H9 (cell line): ENCODE results near the gene TRERF1. TPM values are rescaled to one million over a fixed set of nuclear protein-coding genes. Genes with fewer than 3 reads are reported as not detected.
A peak's percentile ranks its signal among the peaks of the same experiment; 100 is the strongest.

Source experiments
- DNase-seq: peaks from one replicate; pipeline ENCODE4 v3.0.0-alpha.2; 2017
- H2AFZ ChIP-seq: one replicate; pipeline ENCODE4 v1.6.1; 2013; ENCODE audit warnings: mild to moderate bottlenecking, low read length, control low read depth, moderate library complexity
- H2AK5ac ChIP-seq: 2 replicates; pipeline ENCODE4 v1.6.1; 2013; ENCODE audit warnings: low read length, control low read depth, mixed read lengths; ENCODE audit not compliant: insufficient read length
- H2BK120ac ChIP-seq: one replicate; pipeline ENCODE4 v1.6.1; 2013; ENCODE audit warnings: low read depth, mild to moderate bottlenecking, low read length, control low read depth, inconsistent platforms; ENCODE audit not compliant: poor library complexity, severe bottlenecking
- H2BK12ac ChIP-seq: 2 replicates; pipeline ENCODE4 v1.6.1; 2013; ENCODE audit warnings: low read length, control low read depth, mixed read lengths, low read depth; ENCODE audit not compliant: insufficient read length
- H2BK15ac ChIP-seq: 2 replicates; pipeline ENCODE4 v1.6.1; 2013; ENCODE audit warnings: low read depth, low read length, control low read depth
- H2BK20ac ChIP-seq: one replicate; pipeline ENCODE4 v1.6.1; 2013; ENCODE audit warnings: low read depth, mild to moderate bottlenecking, low read length, control low read depth, inconsistent platforms; ENCODE audit not compliant: poor library complexity, severe bottlenecking
- H2BK5ac ChIP-seq: 2 replicates; pipeline ENCODE4 v1.6.1; 2013; ENCODE audit warnings: low read length, control low read depth, mixed read lengths; ENCODE audit not compliant: insufficient read length
- H3K14ac ChIP-seq: 2 replicates; pipeline ENCODE4 v1.6.1; 2013; ENCODE audit warnings: low read length, control low read depth; ENCODE audit not compliant: insufficient read depth
- H3K18ac ChIP-seq: 2 replicates; pipeline ENCODE4 v1.6.1; 2013; ENCODE audit warnings: low read depth, mild to moderate bottlenecking, mixed read lengths, low read length, control low read depth; ENCODE audit not compliant: insufficient read length
- H3K23ac ChIP-seq: 2 replicates; pipeline ENCODE4 v1.6.1; 2013; ENCODE audit warnings: low read length, control low read depth, mixed read lengths, low read depth; ENCODE audit not compliant: insufficient read length
- H3K23me2 ChIP-seq: 2 replicates; pipeline ENCODE4 v1.6.1; 2013; ENCODE audit warnings: low read depth, mild to moderate bottlenecking, mixed read lengths, low read length, control low read depth; ENCODE audit not compliant: insufficient read length, poor library complexity, severe bottlenecking
- H3K27ac ChIP-seq: 2 replicates; pipeline ENCODE4 v1.5.1; 2013; ENCODE audit warnings: low read length, control low read depth, mixed read lengths, low read depth; ENCODE audit not compliant: insufficient read length
- H3K27me3 ChIP-seq: 2 replicates; pipeline ENCODE4 v1.6.1; 2013; ENCODE audit warnings: low read length, control low read depth, inconsistent platforms; ENCODE audit not compliant: insufficient read depth
- H3K4ac ChIP-seq: 2 replicates; pipeline ENCODE4 v1.6.1; 2013; ENCODE audit warnings: low read depth, mild to moderate bottlenecking, control low read depth, inconsistent platforms, low read length, moderate library complexity
- H3K4me1 ChIP-seq: 2 replicates; pipeline ENCODE4 v1.6.1; 2013; ENCODE audit warnings: low read length, control low read depth, inconsistent platforms; ENCODE audit not compliant: insufficient read depth
- H3K4me2 ChIP-seq: 2 replicates; pipeline ENCODE4 v1.6.1; 2013; ENCODE audit warnings: low read length, control low read depth, mixed read lengths; ENCODE audit not compliant: insufficient read length, insufficient read depth
- H3K56ac ChIP-seq: 2 replicates; pipeline ENCODE4 v1.6.1; 2013; ENCODE audit warnings: low read depth, mild to moderate bottlenecking, mixed read lengths, low read length, control low read depth; ENCODE audit not compliant: insufficient read length
- H3K79me1 ChIP-seq: 2 replicates; pipeline ENCODE4 v1.6.1; 2013; ENCODE audit warnings: low read depth, mild to moderate bottlenecking, moderate library complexity, low read length, control low read depth, inconsistent platforms; ENCODE audit not compliant: insufficient read depth, poor library complexity, severe bottlenecking
- H3K79me2 ChIP-seq: 2 replicates; pipeline ENCODE4 v1.6.1; 2013; ENCODE audit warnings: low read length, control low read depth, inconsistent platforms; ENCODE audit not compliant: insufficient read depth
- H3K9ac ChIP-seq: 2 replicates; pipeline ENCODE4 v1.6.1; 2013; ENCODE audit warnings: low read length, control low read depth, mixed read lengths; ENCODE audit not compliant: insufficient read length; ENCODE audit errors: extremely low read depth
- H3K9me3 ChIP-seq: one replicate; pipeline ENCODE4 v1.6.1; 2013; ENCODE audit warnings: low read depth, low read length, inconsistent platforms; ENCODE audit not compliant: control insufficient read depth
- H3T11ph ChIP-seq: one replicate; pipeline ENCODE4 v1.6.1; 2013; ENCODE audit warnings: mild to moderate bottlenecking, low read length, control low read depth, inconsistent platforms
- H4K20me1 ChIP-seq: one replicate; pipeline ENCODE4 v1.6.1; 2013; ENCODE audit not compliant: control insufficient read depth, insufficient read length, insufficient read depth
- H4K5ac ChIP-seq: 2 replicates; pipeline ENCODE4 v1.6.1; 2013; ENCODE audit warnings: low read depth, mild to moderate bottlenecking, mixed read lengths, low read length, control low read depth; ENCODE audit not compliant: insufficient read length
- H4K8ac ChIP-seq: replicated peaks from 2 replicates; pipeline ENCODE4 v1.6.1; 2013; ENCODE audit warnings: low read length, control low read depth, mixed read lengths, low read depth; ENCODE audit not compliant: insufficient read length
- H4K91ac ChIP-seq: 2 replicates; pipeline ENCODE4 v1.6.1; 2013; ENCODE audit warnings: low read depth, mild to moderate bottlenecking, moderate library complexity, mixed read lengths, low read length, control low read depth; ENCODE audit not compliant: insufficient read length
- H3K27ac Mint-ChIP-seq, 3 experiments: 2 replicates in 2 of 3; 3 replicates in 1 of 3; pipeline ENCODE4 v1.8.0; 2020 to 2021; ENCODE audit warnings: mixed read lengths in 3 of 3, mild to moderate bottlenecking in 1 of 3, moderate library complexity in 1 of 3
- H3K27me3 Mint-ChIP-seq: 2 replicates; pipeline ENCODE4 v1.8.0; 2021; ENCODE audit warnings: low read depth, mild to moderate bottlenecking, moderate library complexity, mixed read lengths
- H3K36me3 Mint-ChIP-seq, 3 experiments: 2 replicates in 2 of 3; 3 replicates in 1 of 3; pipeline ENCODE4 v1.8.0; 2020 to 2021; ENCODE audit warnings: low read depth in 3 of 3, mixed read lengths in 3 of 3; ENCODE audit not compliant: insufficient read depth in 1 of 3
- H3K4me1 Mint-ChIP-seq, 2 experiments: 2 replicates each; pipeline ENCODE4 v1.8.0; 2020; ENCODE audit warnings: mixed read lengths in 2 of 2
- H3K4me3 Mint-ChIP-seq, 2 experiments: 2 replicates in 1 of 2; 3 replicates in 1 of 2; pipeline ENCODE4 v1.8.0; 2020 to 2021; ENCODE audit warnings: mild to moderate bottlenecking in 2 of 2, mixed read lengths in 2 of 2, moderate library complexity in 1 of 2
- H3K9me3 Mint-ChIP-seq, 2 experiments: 2 replicates in 1 of 2; 3 replicates in 1 of 2; pipeline ENCODE4 v1.8.0; 2020; ENCODE audit warnings: mild to moderate bottlenecking in 2 of 2, mixed read lengths in 2 of 2, moderate library complexity in 1 of 2
- WGBS: extraction: QIAGEN DNeasy Blood & Tissue Kit; methylation state at CpG from one replicate; pipeline ENCODE4 v1.1.7; 2013; ENCODE audit warnings: missing lambda C conversion rate, low lambda C conversion rate, mixed read lengths; ENCODE audit not compliant: insufficient read length; ENCODE audit errors: extremely low coverage; 5-methylcytosine and 5-hydroxymethylcytosine counted together
- total RNA-seq: library from RNA; stranded (reverse); gene quantifications from 2 replicates; pipeline ENCODE4 v1.2.1, GENCODE V29; 2021
- TF ChIP-seq, protein P1 (sequence below): fragments of 200-600 bp; sonication (generic); conservative IDR thresholded peaks from 3 replicates; pipeline ENCODE4 v1.8.0; 2021; ENCODE audit warnings: antibody characterized with exemption, mild to moderate bottlenecking

TRERF1 gene
- total RNA-seq, 1 experiment from 2014 or later = 19.7 TPM

DNA sequence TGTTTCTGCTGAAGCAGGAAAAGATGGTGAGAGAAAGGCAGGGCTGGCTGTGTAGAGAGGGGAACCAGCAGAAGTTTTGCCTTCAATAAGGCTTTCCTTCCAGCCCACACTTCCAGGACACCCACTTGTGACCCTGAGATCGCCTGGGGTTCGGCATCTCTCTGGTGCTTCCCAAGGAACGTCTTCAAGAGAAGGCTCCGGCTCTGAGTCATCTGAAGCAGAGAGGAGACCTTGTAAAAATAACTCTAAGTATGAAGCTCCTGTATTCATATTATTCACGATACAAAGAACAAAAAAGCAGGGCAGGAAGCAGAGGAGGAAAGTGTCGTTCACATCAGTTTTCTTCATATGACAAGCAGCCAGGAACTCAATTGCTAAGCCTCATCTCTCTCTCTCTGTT is 138.7 kb downstream of the TRERF1 start:
- Mint-ChIP-seq H3K27me3 (no peaks in the 10 kb centered on the region), H3K4me1 (peaks cover 38 to 39% of the 10 kb centered on the region in 2 experiments), H3K4me3 (no peak overlapping the region), H3K9me3 (no peaks in the 10 kb centered on the region), H3K27ac (peak overlapping the region in 2 of 3 experiments; percentile 3 to 41; a peak in 2 of 7 replicates), H3K36me3 (peaks cover 2 to 4% (median 3%) of the 10 kb centered on the region in 3 experiments; a peak in 5 of 7 replicates)
- no peaks in the 10 kb centered on the region for H3K9me3 ChIP-seq
- H3K4me2 ChIP-seq = no peak overlapping the region
- no peak overlapping the region for H2BK120ac ChIP-seq
- H3K4me1 ChIP-seq = peaks cover 8% of the 10 kb centered on the region
- H3K27me3 ChIP-seq = no peaks in the 10 kb centered on the region
- no peaks in the 10 kb centered on the region for H3K23me2 ChIP-seq
- H3K79me2 ChIP-seq = no peaks in the 10 kb centered on the region; the same call in 1 of the 2 replicates
- no peak overlapping the region for H3K18ac ChIP-seq
- no peak overlapping the region for H2BK15ac ChIP-seq
- H4K8ac ChIP-seq = no peak overlapping the region
- no peak overlapping the region for H2BK20ac ChIP-seq
- no peak overlapping the region for H3K14ac ChIP-seq
- no peak overlapping the region for H3T11ph ChIP-seq
- no peak overlapping the region for H4K5ac ChIP-seq
- H3K4ac ChIP-seq = no peak overlapping the region
- no peak overlapping the region for H3K9ac ChIP-seq
- no peak overlapping the region for H3K27ac ChIP-seq
- H3K23ac ChIP-seq = no peak overlapping the region
- no peak overlapping the region for H2AK5ac ChIP-seq
- no peak overlapping the region for H3K56ac ChIP-seq
- no peak overlapping the region for H4K91ac ChIP-seq
- no CpG with 5 or more reads among the region's 6 CpGs for WGBS
- H2AFZ ChIP-seq = no peak overlapping the region
- H4K20me1 ChIP-seq = no peaks in the 10 kb centered on the region
- no peaks in the 10 kb centered on the region for H3K79me1 ChIP-seq
- H2BK5ac ChIP-seq = no peak overlapping the region
- TF ChIP-seq, protein P1, sequence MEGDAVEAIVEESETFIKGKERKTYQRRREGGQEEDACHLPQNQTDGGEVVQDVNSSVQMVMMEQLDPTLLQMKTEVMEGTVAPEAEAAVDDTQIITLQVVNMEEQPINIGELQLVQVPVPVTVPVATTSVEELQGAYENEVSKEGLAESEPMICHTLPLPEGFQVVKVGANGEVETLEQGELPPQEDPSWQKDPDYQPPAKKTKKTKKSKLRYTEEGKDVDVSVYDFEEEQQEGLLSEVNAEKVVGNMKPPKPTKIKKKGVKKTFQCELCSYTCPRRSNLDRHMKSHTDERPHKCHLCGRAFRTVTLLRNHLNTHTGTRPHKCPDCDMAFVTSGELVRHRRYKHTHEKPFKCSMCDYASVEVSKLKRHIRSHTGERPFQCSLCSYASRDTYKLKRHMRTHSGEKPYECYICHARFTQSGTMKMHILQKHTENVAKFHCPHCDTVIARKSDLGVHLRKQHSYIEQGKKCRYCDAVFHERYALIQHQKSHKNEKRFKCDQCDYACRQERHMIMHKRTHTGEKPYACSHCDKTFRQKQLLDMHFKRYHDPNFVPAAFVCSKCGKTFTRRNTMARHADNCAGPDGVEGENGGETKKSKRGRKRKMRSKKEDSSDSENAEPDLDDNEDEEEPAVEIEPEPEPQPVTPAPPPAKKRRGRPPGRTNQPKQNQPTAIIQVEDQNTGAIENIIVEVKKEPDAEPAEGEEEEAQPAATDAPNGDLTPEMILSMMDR = no peak
- DNase-seq = no peak
- no peak overlapping the region for H2BK12ac ChIP-seq
